Testis (tissue), 3 donors: ENCODE measurements around the gene ZNF521. TPM values are rescaled to one million over a fixed set of nuclear protein-coding genes. Genes with fewer than 3 reads are reported as not detected.

Experiments used
- DNase-seq: peaks from one replicate; pipeline ENCODE4 v3.0.0-alpha.2; 2019
- H3K27ac ChIP-seq, 2 donors: fragments of 200-600 bp; sonication (generic); one replicate each; pipeline ENCODE4 v1.5.1; 2019
- H3K27me3 ChIP-seq: fragments of 200-600 bp; sonication (generic); one replicate; pipeline ENCODE4 v1.5.1; 2019
- H3K36me3 ChIP-seq: fragments of 200-600 bp; sonication (generic); one replicate; pipeline ENCODE4 v1.5.1; 2017; ENCODE audit warnings: low read depth; ENCODE audit errors: missing control alignments
- H3K4me1 ChIP-seq: fragments of 200-600 bp; sonication (generic); one replicate; pipeline ENCODE4 v1.5.1; 2019
- H3K4me3 ChIP-seq, 2 donors: fragments of 200-600 bp; sonication (generic); one replicate each; pipeline ENCODE4 v1.5.1; 2017 to 2019
- H3K9me3 ChIP-seq: fragments of 200-600 bp; sonication (generic); one replicate; pipeline ENCODE4 v1.5.1; 2017
- CTCF ChIP-seq, 3 experiments: fragments of 450-650 bp in 2 of 3; fragments of 200-600 bp in 1 of 3; sonication (generic) in 1 of 3; IDR thresholded peaks; one replicate each; pipeline ENCODE4 v1.5.1; 2016 to 2019; ENCODE audit warnings: antibody characterized with exemption in 3 of 3, mild to moderate bottlenecking in 2 of 3, moderate library complexity in 1 of 3
- POLR2A ChIP-seq: fragments of 450-650 bp; IDR thresholded peaks from one replicate; pipeline ENCODE4 v1.6.1; 2017; ENCODE audit warnings: antibody characterized with exemption, mild to moderate bottlenecking, moderate library complexity
- WGBS, 2 donors: methylation state at CpG; one replicate each; pipeline ENCODE4 v1.1.5; 2018; 5-methylcytosine and 5-hydroxymethylcytosine counted together
- intact Hi-C: fragments of 100-400 bp; cut with DNase I; formaldehyde crosslinking; loops from one replicate; pipeline ENCODE4 v1.15.1; 2023; ENCODE audit warnings: low total_unique reads
- polyA plus RNA-seq: library from polyadenylated mRNA; stranded (reverse); fragments of 350-450 nt; fragmentation: Illumina TruSeq; extraction: RNeasy Lipid Tissue Mini Kit (QIAGEN cat#74804); gene quantifications from one replicate; pipeline ENCODE4 v1.2.3, GENCODE V29; 2014; ENCODE audit warnings: low read depth, low replicate concordance; ENCODE audit not compliant: insufficient read depth
- total RNA-seq, 2 donors: library from RNA; depleted of rRNA; stranded (reverse); fragments of >200 nt; gene quantifications; one replicate each; pipeline ENCODE4 v1.2.3, GENCODE V29; 2016

Gene ZNF521
- total and polyA plus RNA-seq, 3 donors from 2014 or later: 8.7 to 46.9 (median 34.7) TPM

- intact Hi-C loops: no loop called here
- no peaks in the 10 kb centered on the region for H3K27me3 ChIP-seq
- H3K4me1 ChIP-seq: no peaks in the 10 kb centered on the region
- DNase-seq: no peak
- H3K4me3 ChIP-seq: no peak overlapping the region
- H3K27ac ChIP-seq: no peak overlapping the region
- TF ChIP-seq CTCF (IDR thresholded peaks at IDR 0.05) (no peak), POLR2A (no peak)
- no peaks in the 10 kb centered on the region for H3K36me3 ChIP-seq
- WGBS, 2 donors: 84 to 96% methylated on average over 8 of the region's 8 CpGs
- H3K9me3 ChIP-seq: no peaks in the 10 kb centered on the region
Observed at GRCh38 chr18:25282282-25282681, 69.7 kb downstream of the ZNF521 start.

GRCh38 chr18:25281556-25281955, 70.4 kb downstream of the ZNF521 start:
- no peak overlapping the region for H3K27ac ChIP-seq
- intact Hi-C loops: no loop called here
- H3K4me1 ChIP-seq: no peaks in the 10 kb centered on the region
- 81 to 87% methylated on average over 6 of the region's 6 CpGs for WGBS, 2 donors
- H3K36me3 ChIP-seq: no peaks in the 10 kb centered on the region
- no peak overlapping the region for H3K4me3 ChIP-seq
- H3K9me3 ChIP-seq: no peaks in the 10 kb centered on the region
- no peak for DNase-seq
- TF ChIP-seq CTCF (IDR thresholded peaks at IDR 0.05) (no peak), POLR2A (no peak)
- no peaks in the 10 kb centered on the region for H3K27me3 ChIP-seq

GRCh38 chr18:25279961-25280360, 72.0 kb downstream of the ZNF521 start:
- H3K4me3 ChIP-seq: no peak overlapping the region
- no peak for DNase-seq
- H3K9me3 ChIP-seq: no peaks in the 10 kb centered on the region
- H3K36me3 ChIP-seq: no peaks in the 10 kb centered on the region
- intact Hi-C loops: no loop called here
- 88 to 91% methylated on average over 6 of the region's 6 CpGs for WGBS, 2 donors
- no peak for TF ChIP-seq CTCF (IDR thresholded peaks at IDR 0.05)
- no peak for TF ChIP-seq POLR2A
- no peaks in the 10 kb centered on the region for H3K27me3 ChIP-seq
- no peaks in the 10 kb centered on the region for H3K4me1 ChIP-seq
- no peak overlapping the region for H3K27ac ChIP-seq

GRCh38 chr18:25279556-25279955, 72.4 kb downstream of the ZNF521 start:
- Histone ChIP-seq H3K36me3 (no peaks in the 10 kb centered on the region), H3K4me3 (no peak overlapping the region), H3K4me1 (no peaks in the 10 kb centered on the region), H3K9me3 (no peaks in the 10 kb centered on the region), H3K27me3 (no peaks in the 10 kb centered on the region), H3K27ac (no peak overlapping the region)
- no peak for TF ChIP-seq CTCF (IDR thresholded peaks at IDR 0.05)
- no peak for TF ChIP-seq POLR2A
- intact Hi-C loops: no loop called here
- 87 to 88% methylated on average over 3 of the region's 3 CpGs for WGBS, 2 donors
- DNase-seq: no peak

GRCh38 chr18:25279133-25279532, 72.8 kb downstream of the ZNF521 start:
- no peak for DNase-seq
- Histone ChIP-seq H3K4me1 (no peaks in the 10 kb centered on the region), H3K27ac (no peak overlapping the region), H3K9me3 (no peaks in the 10 kb centered on the region), H3K36me3 (no peaks in the 10 kb centered on the region), H3K4me3 (no peak overlapping the region), H3K27me3 (no peaks in the 10 kb centered on the region)
- TF ChIP-seq POLR2A (no peak), CTCF (IDR thresholded peaks at IDR 0.05) (no peak)
- intact Hi-C loops: no loop called here
- 70 to 87% methylated on average over 2 of the region's 2 CpGs for WGBS, 2 donors
